ENCODE measurements around the gene KLF13.

DNA sequence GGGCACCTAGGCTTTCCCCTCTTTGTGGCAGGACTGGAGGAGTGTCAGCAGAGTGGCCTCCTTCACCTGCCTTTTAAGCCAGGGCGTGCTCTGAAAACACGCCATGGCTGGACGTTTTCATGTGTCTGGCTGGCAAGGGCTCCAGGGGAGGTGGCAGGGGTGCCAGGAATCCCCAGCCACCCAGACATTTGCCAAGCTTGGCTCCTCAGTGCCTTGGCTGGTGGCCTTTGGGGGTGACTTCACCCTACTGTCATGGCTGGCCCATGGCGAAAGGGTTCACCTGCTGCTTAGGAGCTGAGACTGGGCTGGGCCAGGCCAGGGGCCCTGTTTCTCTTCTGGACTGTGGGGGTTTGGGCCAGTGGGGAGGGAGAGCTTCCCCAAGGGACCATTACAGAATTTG lies 17.6 kb downstream of the KLF13 start:
- no peak for TF ChIP-seq EZH2 (IDR thresholded peaks at IDR 0.05; ENCODE audit: borderline replicate concordance, insufficient read depth, low read depth, low read length, poor library complexity, severe bottlenecking)
- TF ChIP-seq, protein P1, sequence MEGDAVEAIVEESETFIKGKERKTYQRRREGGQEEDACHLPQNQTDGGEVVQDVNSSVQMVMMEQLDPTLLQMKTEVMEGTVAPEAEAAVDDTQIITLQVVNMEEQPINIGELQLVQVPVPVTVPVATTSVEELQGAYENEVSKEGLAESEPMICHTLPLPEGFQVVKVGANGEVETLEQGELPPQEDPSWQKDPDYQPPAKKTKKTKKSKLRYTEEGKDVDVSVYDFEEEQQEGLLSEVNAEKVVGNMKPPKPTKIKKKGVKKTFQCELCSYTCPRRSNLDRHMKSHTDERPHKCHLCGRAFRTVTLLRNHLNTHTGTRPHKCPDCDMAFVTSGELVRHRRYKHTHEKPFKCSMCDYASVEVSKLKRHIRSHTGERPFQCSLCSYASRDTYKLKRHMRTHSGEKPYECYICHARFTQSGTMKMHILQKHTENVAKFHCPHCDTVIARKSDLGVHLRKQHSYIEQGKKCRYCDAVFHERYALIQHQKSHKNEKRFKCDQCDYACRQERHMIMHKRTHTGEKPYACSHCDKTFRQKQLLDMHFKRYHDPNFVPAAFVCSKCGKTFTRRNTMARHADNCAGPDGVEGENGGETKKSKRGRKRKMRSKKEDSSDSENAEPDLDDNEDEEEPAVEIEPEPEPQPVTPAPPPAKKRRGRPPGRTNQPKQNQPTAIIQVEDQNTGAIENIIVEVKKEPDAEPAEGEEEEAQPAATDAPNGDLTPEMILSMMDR (IDR thresholded peaks at IDR 0.05): no peak

Data from B cell (primary cell).